HG02852 (cell line): ENCODE results near the gene ABCG4.
A peak's percentile ranks its signal among the peaks of the same experiment; 100 is the strongest.
"Not testable (repeated sequence)": the region's sequence is repeated elsewhere in the genome, so short reads cannot be mapped to it uniquely, and the experiment has no call there.

ENCODE experiments used
- ATAC-seq: cut with Tn5 transposase; IDR thresholded peaks from one replicate; pipeline ENCODE4 v1.9.1; 2021; ENCODE audit warnings: mild to moderate bottlenecking, moderate library complexity; ENCODE audit not compliant: unreplicated experiment

Gene ABCG4

GRCh38 chr11:119180729-119181676, 32.2 kb downstream of the ABCG4 start:
- no peak for ATAC-seq

- no peak for ATAC-seq
Observed at GRCh38 chr11:119181677-119182412, 33.0 kb downstream of the ABCG4 start.

GRCh38 chr11:119184399-119184798, 35.5 kb downstream of the ABCG4 start:
- ATAC-seq: not testable (repeated sequence)

DNA sequence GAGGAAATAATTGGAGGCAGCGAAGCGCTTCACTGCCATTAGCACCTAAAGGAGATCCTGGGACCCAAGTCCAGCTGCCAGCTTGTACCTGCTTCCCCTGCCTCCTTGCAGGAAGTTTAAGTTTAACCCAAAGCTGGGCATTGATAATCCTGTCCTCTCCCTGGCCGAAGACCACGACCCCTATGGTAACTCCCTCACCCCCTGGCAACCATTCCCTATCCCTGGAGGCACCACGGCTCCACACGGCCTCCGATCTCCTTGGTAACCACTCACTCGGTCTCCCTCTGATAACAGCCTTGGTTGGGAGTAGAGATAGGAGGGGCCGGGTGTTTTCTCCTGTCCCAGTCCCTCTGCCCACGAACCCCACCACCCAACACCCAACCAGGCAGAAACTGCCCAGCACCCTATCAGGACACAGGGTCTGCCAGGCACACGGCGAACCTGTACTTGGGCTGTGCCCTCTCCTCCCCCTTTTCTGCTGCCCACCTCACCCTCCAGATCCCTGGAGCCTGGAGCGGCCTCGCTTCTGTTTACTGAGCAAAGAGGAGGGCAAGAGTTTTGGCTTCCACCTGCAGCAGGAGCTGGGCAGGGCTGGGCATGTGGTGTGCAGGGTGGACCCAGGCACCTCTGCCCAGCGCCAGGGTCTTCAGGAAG, 37.3 kb downstream of the ABCG4 start:
- ATAC-seq: no peak

GRCh38 chr11:119187123-119187892, 38.5 kb downstream of the ABCG4 start:
- no peak for ATAC-seq

DNA sequence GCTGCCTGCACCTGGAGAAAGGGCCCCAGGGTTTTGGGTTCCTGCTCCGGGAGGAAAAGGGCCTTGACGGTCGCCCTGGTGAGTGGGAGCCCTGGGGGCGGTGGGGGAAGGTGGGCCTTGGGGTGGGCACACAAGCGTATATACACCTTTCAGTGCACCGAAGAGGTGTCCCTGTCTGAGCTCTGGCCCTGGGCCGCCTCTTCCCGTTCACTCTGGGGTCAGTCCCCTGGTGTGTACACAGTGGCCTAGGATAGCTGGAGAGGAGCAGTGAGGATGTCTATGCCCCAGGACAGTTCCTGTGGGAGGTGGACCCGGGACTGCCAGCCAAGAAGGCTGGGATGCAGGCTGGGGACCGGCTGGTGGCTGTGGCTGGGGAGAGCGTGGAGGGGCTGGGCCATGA, 39.2 kb downstream of the ABCG4 start:
- ATAC-seq: no peak

- no peak for ATAC-seq
Observed at GRCh38 chr11:119188887-119189286, 40.0 kb downstream of the ABCG4 start.

DNA sequence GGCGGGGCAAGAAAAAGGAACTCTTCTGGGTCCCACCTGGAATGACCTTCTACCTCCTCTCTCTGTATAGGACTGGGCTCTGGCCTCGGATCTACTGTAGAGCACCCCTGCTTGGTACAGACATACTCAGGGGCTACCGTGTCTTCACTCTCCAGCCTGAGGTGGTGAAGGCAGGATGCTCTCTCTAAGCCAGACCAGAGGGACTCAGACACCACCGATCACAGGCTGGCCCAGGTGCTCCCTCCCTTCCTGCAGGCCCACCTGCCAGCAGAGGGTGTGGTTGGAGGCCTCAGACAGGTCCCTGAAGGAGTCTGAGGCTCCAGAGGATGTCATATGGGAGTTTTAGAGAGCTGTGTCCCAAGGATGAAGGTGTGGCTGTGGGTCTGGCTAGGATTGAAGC, 40.5 kb downstream of the ABCG4 start:
- ATAC-seq: no peak

DNA sequence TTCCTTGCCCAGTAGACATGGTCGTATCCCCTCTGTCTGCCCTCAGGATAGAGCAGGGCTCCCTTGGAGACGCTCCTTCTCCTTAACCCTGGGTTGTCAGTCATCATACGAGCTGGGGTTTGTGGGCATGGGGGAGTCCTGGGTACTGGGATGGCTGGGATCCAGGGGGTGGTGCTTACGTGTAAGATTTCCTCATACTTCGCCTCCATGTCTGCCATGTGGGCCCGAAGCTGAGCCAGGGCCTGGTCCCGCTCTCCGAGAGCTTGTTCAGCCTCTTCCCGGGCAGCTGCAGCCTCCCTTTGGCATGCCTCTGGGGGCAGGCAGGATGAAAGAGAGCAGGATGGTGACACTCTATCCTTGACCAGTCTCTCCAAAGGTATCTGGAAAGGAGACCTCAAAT, 41.7 kb downstream of the ABCG4 start:
- no peak for ATAC-seq

GRCh38 chr11:119191265-119191664, 42.4 kb downstream of the ABCG4 start:
- ATAC-seq: not testable (repeated sequence)

- no peak for ATAC-seq
Observed at GRCh38 chr11:119192111-119192510, 43.3 kb downstream of the ABCG4 start.

GRCh38 chr11:119193001-119193400, 44.1 kb downstream of the ABCG4 start:
- no peak for ATAC-seq

GRCh38 chr11:119193626-119194025, 44.8 kb downstream of the ABCG4 start:
- no peak for ATAC-seq

DNA sequence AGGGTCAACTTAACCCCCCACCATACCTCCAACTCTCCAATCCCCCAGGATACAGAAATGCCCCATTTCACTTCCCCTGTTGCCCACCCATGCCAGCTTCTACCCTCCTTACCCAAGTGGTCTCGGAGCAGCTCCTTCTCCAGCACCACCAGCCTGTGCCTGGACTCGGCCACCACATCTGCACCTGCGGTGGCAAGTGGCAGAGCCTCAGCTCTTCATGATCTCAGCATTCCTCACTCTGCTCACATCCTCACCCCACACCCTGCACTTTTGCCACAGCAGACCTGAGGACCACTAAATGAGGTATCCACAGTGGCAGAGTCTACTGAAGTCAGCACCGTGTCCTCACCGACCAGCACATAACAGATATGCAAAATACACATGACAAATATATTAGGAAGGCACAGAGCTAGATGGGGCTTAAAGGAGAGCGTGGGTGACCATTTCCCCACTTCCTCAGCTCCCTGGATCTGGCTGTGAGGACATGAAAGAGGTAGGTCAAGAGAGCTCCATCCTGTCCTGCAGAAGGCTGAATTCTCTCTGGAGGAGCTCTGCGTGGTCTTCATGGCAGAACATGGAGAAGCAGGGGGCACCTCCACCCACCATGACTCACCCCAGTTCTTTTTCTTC, 46.1 kb downstream of the ABCG4 start:
- ATAC-seq: no peak

- no peak for ATAC-seq
Observed at GRCh38 chr11:119195680-119196079, 46.8 kb downstream of the ABCG4 start.

GRCh38 chr11:119196833-119197483, 48.1 kb downstream of the ABCG4 start:
- ATAC-seq: peak; percentile 47

GRCh38 chr11:119198925-119199324, 50.1 kb downstream of the ABCG4 start:
- ATAC-seq: no peak

- ATAC-seq: not testable (repeated sequence)
Observed at GRCh38 chr11:119201236-119201635, 52.4 kb downstream of the ABCG4 start.

- ATAC-seq: no peak
Observed at GRCh38 chr11:119202554-119202953, 53.7 kb downstream of the ABCG4 start.

- no peak for ATAC-seq
Observed at GRCh38 chr11:119204066-119204465, 55.2 kb downstream of the ABCG4 start.
